Activated T-helper 1 cell treated with anti-CD3 and anti-CD28 coated beads, Interleukin-12 subunit alpha, Interleukin-12 subunit beta, Interleukin-2, Interleukin-4 antibody, amounts not matched to agents 30 ng/mL and 10 ng/mL and 1 ng/mL, durations not matched to agents 14 hours and 24 hours and 36 hours (primary cell): ENCODE data around the gene NOP16. TPM values are rescaled to one million over a fixed set of nuclear protein-coding genes. Genes with fewer than 3 reads are reported as not detected.

Experiments
- DNase-seq: peaks from one replicate; pipeline ENCODE4 v3.0.0; 2021; ENCODE audit warnings: low spot score
- H3K27ac Mint-ChIP-seq: one replicate; pipeline ENCODE4 v1.8.0; 2021; ENCODE audit warnings: mild to moderate bottlenecking, mixed read lengths
- H3K27me3 Mint-ChIP-seq: one replicate; pipeline ENCODE4 v1.8.0; 2022; ENCODE audit warnings: mild to moderate bottlenecking, moderate library complexity, mixed read lengths; ENCODE audit not compliant: insufficient read depth
- H3K36me3 Mint-ChIP-seq: one replicate; pipeline ENCODE4 v1.8.0; 2021; ENCODE audit warnings: low read depth, mixed read lengths
- H3K4me1 Mint-ChIP-seq: one replicate; pipeline ENCODE4 v1.8.0; 2021; ENCODE audit warnings: low read depth, mixed read lengths
- H3K4me3 Mint-ChIP-seq: one replicate; pipeline ENCODE4 v1.8.0; 2021; ENCODE audit warnings: mild to moderate bottlenecking, moderate library complexity, mixed read lengths
- H3K9me3 Mint-ChIP-seq: one replicate; pipeline ENCODE4 v1.8.0; 2021; ENCODE audit warnings: mixed read lengths
- intact Hi-C: fragments of 100-400 bp; cut with micrococcal nuclease; formaldehyde crosslinking; loops from one replicate; pipeline ENCODE4 v1.15.1; 2024
- total RNA-seq: library from RNA; stranded (reverse); gene quantifications from 2 replicates; pipeline ENCODE4 v1.2.3, GENCODE V29; 2022

Gene NOP16
- total RNA-seq, 1 donor from 2014 or later, result 111 TPM

DNA sequence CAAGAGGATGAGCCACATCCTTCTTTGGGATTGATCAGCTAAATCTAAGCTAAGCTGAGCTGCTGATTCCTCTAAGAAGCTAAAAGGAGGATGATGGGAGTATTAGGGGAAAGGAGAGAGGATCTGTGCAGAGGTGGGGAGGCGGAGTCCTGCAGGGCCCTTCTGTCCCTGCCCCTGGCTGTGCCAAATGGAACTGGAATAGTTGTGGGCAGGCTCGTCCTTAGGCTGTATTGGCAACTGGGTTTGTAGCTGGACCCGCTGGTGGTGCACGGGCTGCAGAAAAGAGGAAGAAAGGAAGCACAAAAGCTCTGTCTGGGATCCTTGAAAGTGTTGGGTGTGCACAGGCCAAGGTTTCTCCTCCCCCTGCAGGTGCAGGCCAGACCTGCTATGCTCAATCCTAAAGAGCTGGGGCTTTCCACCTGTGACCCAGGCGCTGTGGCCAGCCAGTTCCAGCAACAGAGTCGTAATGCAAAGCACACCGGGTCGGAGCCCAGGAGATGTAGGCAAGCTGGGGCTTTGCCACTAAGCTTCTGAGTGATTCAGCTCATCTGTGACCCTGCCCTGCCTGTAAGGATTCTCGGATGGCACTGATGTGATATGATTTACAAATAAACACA is 18.1 kb upstream of the NOP16 start:
- peaks cover 9% of the 10 kb centered on the region for H3K4me1 Mint-ChIP-seq
- H3K9me3 Mint-ChIP-seq, result no peaks in the 10 kb centered on the region
- H3K4me3 Mint-ChIP-seq, result no peak overlapping the region
- H3K27me3 Mint-ChIP-seq, result no peaks in the 10 kb centered on the region
- intact Hi-C loops, result no loop called here
- peaks cover 17% of the 10 kb centered on the region for H3K36me3 Mint-ChIP-seq
- H3K27ac Mint-ChIP-seq, result no peak overlapping the region
- DNase-seq, result no peak

- intact Hi-C loops, result no loop called here
- Mint-ChIP-seq H3K27me3 (no peaks in the 10 kb centered on the region), H3K36me3 (peaks cover 14% of the 10 kb centered on the region), H3K4me1 (peaks cover 2% of the 10 kb centered on the region), H3K4me3 (no peak overlapping the region), H3K9me3 (no peaks in the 10 kb centered on the region), H3K27ac (no peak overlapping the region)
- no peak for DNase-seq
These were observed 17.4 kb upstream of the NOP16 start for GRCh38 chr5:176405656-176406435.

- H3K4me1 Mint-ChIP-seq, result no peaks in the 10 kb centered on the region
- no peaks in the 10 kb centered on the region for H3K9me3 Mint-ChIP-seq
- H3K36me3 Mint-ChIP-seq, result peaks cover 12% of the 10 kb centered on the region
- no peak overlapping the region for H3K4me3 Mint-ChIP-seq
- H3K27ac Mint-ChIP-seq, result no peak overlapping the region
- no peaks in the 10 kb centered on the region for H3K27me3 Mint-ChIP-seq
- intact Hi-C loops, result no loop called here
- DNase-seq, result no peak
These were observed 13.1 kb upstream of the NOP16 start for GRCh38 chr5:176401281-176402205.

GRCh38 chr5:176400382-176401156 is 12.2 kb upstream of the NOP16 start:
- H3K36me3 Mint-ChIP-seq, result peaks cover 12% of the 10 kb centered on the region
- no peaks in the 10 kb centered on the region for H3K4me1 Mint-ChIP-seq
- H3K9me3 Mint-ChIP-seq, result no peaks in the 10 kb centered on the region
- H3K27ac Mint-ChIP-seq, result no peak overlapping the region
- H3K27me3 Mint-ChIP-seq, result no peaks in the 10 kb centered on the region
- no peak for DNase-seq
- intact Hi-C loops, result no loop called here
- no peak overlapping the region for H3K4me3 Mint-ChIP-seq

- intact Hi-C loops, result no loop called here
- Mint-ChIP-seq H3K4me1 (no peaks in the 10 kb centered on the region), H3K27ac (no peak overlapping the region), H3K27me3 (no peaks in the 10 kb centered on the region), H3K9me3 (no peaks in the 10 kb centered on the region), H3K4me3 (no peak overlapping the region), H3K36me3 (peaks cover 14% of the 10 kb centered on the region)
- DNase-seq, result no peak
These were observed 9.5 kb upstream of the NOP16 start for GRCh38 chr5:176397736-176398420.

GRCh38 chr5:176396330-176396729 is 7.9 kb upstream of the NOP16 start:
- no peak for DNase-seq
- peaks cover 16% of the 10 kb centered on the region for H3K36me3 Mint-ChIP-seq
- H3K9me3 Mint-ChIP-seq, result no peaks in the 10 kb centered on the region
- intact Hi-C loops, result no loop called here
- no peak overlapping the region for H3K27ac Mint-ChIP-seq
- no peaks in the 10 kb centered on the region for H3K27me3 Mint-ChIP-seq
- no peak overlapping the region for H3K4me3 Mint-ChIP-seq
- peaks cover 8% of the 10 kb centered on the region for H3K4me1 Mint-ChIP-seq

- H3K27ac Mint-ChIP-seq, result no peak overlapping the region
These were observed 6.7 kb upstream of the NOP16 start for GRCh38 chr5:176394881-176395675.

DNA sequence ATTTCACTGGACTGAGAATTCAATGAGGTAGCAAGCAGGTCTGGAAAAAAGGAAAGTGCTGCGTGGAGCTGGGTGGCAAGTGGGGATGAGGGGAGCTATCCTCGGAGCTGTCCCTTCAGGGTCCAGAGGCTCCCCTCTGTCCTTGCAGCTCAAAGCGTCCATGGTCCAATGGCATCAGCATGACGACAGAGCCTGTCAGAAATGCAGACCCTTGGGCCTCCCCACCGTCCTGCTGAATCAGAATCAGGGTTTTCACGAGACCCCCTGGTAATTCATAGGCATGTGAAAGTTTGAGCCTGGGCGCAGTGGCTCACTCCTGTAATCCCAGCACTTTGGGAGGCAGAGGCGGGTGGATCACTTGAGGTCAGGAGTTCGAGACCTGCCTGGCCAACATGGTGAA is 5.7 kb upstream of the NOP16 start:
- H3K4me1 Mint-ChIP-seq, result peaks cover 19% of the 10 kb centered on the region
- H3K27ac Mint-ChIP-seq, result no peak overlapping the region
- intact Hi-C loops, result no loop called here
- DNase-seq, result no peak
- H3K36me3 Mint-ChIP-seq, result peaks cover 14% of the 10 kb centered on the region
- no peak overlapping the region for H3K4me3 Mint-ChIP-seq
- H3K9me3 Mint-ChIP-seq, result no peaks in the 10 kb centered on the region
- H3K27me3 Mint-ChIP-seq, result no peaks in the 10 kb centered on the region

More at GRCh38 chr5:176394881-176395675, 6.7 kb upstream of the NOP16 start:
- Mint-ChIP-seq H3K36me3 (peaks cover 14% of the 10 kb centered on the region), H3K4me1 (peaks cover 14% of the 10 kb centered on the region), H3K4me3 (no peak overlapping the region), H3K9me3 (no peaks in the 10 kb centered on the region), H3K27me3 (no peaks in the 10 kb centered on the region)
- no peak for DNase-seq
- intact Hi-C loops, result no loop called here

DNA sequence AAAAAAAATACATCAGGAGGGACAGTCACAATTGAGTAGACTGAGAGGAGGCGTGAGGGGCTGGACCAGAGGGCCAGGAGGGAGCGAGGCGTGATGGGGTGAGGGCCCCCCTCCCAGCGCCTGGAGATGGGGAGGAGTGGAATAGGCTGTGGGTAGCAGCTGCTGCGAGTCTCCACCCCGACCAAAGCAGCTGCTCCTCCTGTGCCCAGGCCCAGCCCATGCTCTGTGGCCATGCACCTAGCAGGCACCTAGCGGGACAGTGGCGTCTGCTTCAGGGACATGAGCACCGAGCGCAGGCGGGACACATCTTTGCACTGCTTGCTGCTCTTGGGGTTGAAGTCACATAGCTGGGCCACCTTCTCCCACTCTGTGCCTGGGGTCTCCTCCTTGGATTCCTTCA is 4.1 kb upstream of the NOP16 start:
- intact Hi-C loops, result no loop called here
- no peak for DNase-seq
- peaks cover 13% of the 10 kb centered on the region for H3K36me3 Mint-ChIP-seq
- no peaks in the 10 kb centered on the region for H3K9me3 Mint-ChIP-seq
- no peak overlapping the region for H3K27ac Mint-ChIP-seq
- H3K27me3 Mint-ChIP-seq, result no peaks in the 10 kb centered on the region
- no peak overlapping the region for H3K4me3 Mint-ChIP-seq
- H3K4me1 Mint-ChIP-seq, result peaks cover 24% of the 10 kb centered on the region

GRCh38 chr5:176391999-176392398 is 3.6 kb upstream of the NOP16 start:
- Mint-ChIP-seq H3K4me3 (no peak overlapping the region), H3K27ac (peak overlapping the region; percentile 18), H3K36me3 (peaks cover 17% of the 10 kb centered on the region), H3K4me1 (peaks cover 29% of the 10 kb centered on the region), H3K27me3 (no peaks in the 10 kb centered on the region), H3K9me3 (no peaks in the 10 kb centered on the region)
- DNase-seq, result no peak
- intact Hi-C loops, result no loop called here

GRCh38 chr5:176391479-176391878 is 3.1 kb upstream of the NOP16 start:
- no peaks in the 10 kb centered on the region for H3K9me3 Mint-ChIP-seq
- intact Hi-C loops, result no loop called here
- H3K4me3 Mint-ChIP-seq, result no peak overlapping the region
- H3K27me3 Mint-ChIP-seq, result no peaks in the 10 kb centered on the region
- no peak overlapping the region for H3K27ac Mint-ChIP-seq
- peaks cover 34% of the 10 kb centered on the region for H3K4me1 Mint-ChIP-seq
- no peak for DNase-seq
- H3K36me3 Mint-ChIP-seq, result peaks cover 22% of the 10 kb centered on the region
